Measurements from ENCODE around the gene SERPINB4.
"Not testable (repeated sequence)": the region's sequence is repeated elsewhere in the genome, so short reads cannot be mapped to it uniquely, and the experiment has no call there.

Gene SERPINB4

GRCh38 chr18:63644142-63644541, at the start of gene SERPINB4:
Gene SERPINB4, minus strand, starts transcription at chr18:63644256. Its CDS starts 679 bp downstream, at chr18:63643577.
- H3K9me3 ChIP-seq (ENCODE audit: control insufficient read depth, insufficient read depth, low read length); H3K36me3 ChIP-seq (ENCODE audit: insufficient read depth, low read length); H3K9ac ChIP-seq (ENCODE audit: low read depth, low read length); H3K4me1 ChIP-seq (ENCODE audit: insufficient read depth, low read length): not testable (repeated sequence)

GRCh38 chr18:63689064-63689463, 45.0 kb upstream of the SERPINB4 start:
- H3K36me3 ChIP-seq (ENCODE audit: insufficient read depth, low read length) = no peaks in the 10 kb centered on the region
- no peak overlapping the region for H3K9ac ChIP-seq (ENCODE audit: low read depth, low read length)
- H3K4me1 ChIP-seq (ENCODE audit: insufficient read depth, low read length) = peaks cover 9% of the 10 kb centered on the region
- peaks cover 6% of the 10 kb centered on the region; the same call in 1 of the 2 replicates for H3K9me3 ChIP-seq (ENCODE audit: control insufficient read depth, insufficient read depth, low read length)

- Histone ChIP-seq H3K9me3 (ENCODE audit: control insufficient read depth, insufficient read depth, low read length) (peaks cover 6% of the 10 kb centered on the region; the same call in 1 of the 2 replicates), H3K36me3 (ENCODE audit: insufficient read depth, low read length) (no peaks in the 10 kb centered on the region), H3K9ac (ENCODE audit: low read depth, low read length) (no peak overlapping the region), H3K4me1 (ENCODE audit: insufficient read depth, low read length) (peaks cover 16% of the 10 kb centered on the region)
Observed at GRCh38 chr18:63686871-63687270, 42.8 kb upstream of the SERPINB4 start.

GRCh38 chr18:63684718-63685117, 40.7 kb upstream of the SERPINB4 start:
- H3K9ac ChIP-seq (ENCODE audit: low read depth, low read length) = no peak overlapping the region
- H3K9me3 ChIP-seq (ENCODE audit: control insufficient read depth, insufficient read depth, low read length) = peaks cover 6% of the 10 kb centered on the region; the same call in 1 of the 2 replicates
- H3K4me1 ChIP-seq (ENCODE audit: insufficient read depth, low read length) = peaks cover 16% of the 10 kb centered on the region
- H3K36me3 ChIP-seq (ENCODE audit: insufficient read depth, low read length) = no peaks in the 10 kb centered on the region

- Histone ChIP-seq H3K36me3 (ENCODE audit: insufficient read depth, low read length) (no peaks in the 10 kb centered on the region), H3K9ac (ENCODE audit: low read depth, low read length) (peak overlapping the region; percentile 9; the same call in 1 of the 2 replicates), H3K4me1 (ENCODE audit: insufficient read depth, low read length) (peaks cover 16% of the 10 kb centered on the region), H3K9me3 (ENCODE audit: control insufficient read depth, insufficient read depth, low read length) (peaks cover 6% of the 10 kb centered on the region; the same call in 1 of the 2 replicates)
Observed at GRCh38 chr18:63683890-63684289, 39.8 kb upstream of the SERPINB4 start.

- peaks cover 6% of the 10 kb centered on the region; the same call in 1 of the 2 replicates for H3K9me3 ChIP-seq (ENCODE audit: control insufficient read depth, insufficient read depth, low read length)
- H3K4me1 ChIP-seq (ENCODE audit: insufficient read depth, low read length) = peaks cover 16% of the 10 kb centered on the region
- peak overlapping the region; percentile 9; the same call in 1 of the 2 replicates for H3K9ac ChIP-seq (ENCODE audit: low read depth, low read length)
Observed at GRCh38 chr18:63683152-63683551, 39.1 kb upstream of the SERPINB4 start.

GRCh38 chr18:63681449-63682340, 37.6 kb upstream of the SERPINB4 start:
- H3K9me3 ChIP-seq (ENCODE audit: control insufficient read depth, insufficient read depth, low read length) = no peaks in the 10 kb centered on the region; the same call in 1 of the 2 replicates
- no peaks in the 10 kb centered on the region for H3K36me3 ChIP-seq (ENCODE audit: insufficient read depth, low read length)
- H3K4me1 ChIP-seq (ENCODE audit: insufficient read depth, low read length) = peaks cover 19% of the 10 kb centered on the region
- no peak overlapping the region for H3K9ac ChIP-seq (ENCODE audit: low read depth, low read length)

More at GRCh38 chr18:63683152-63683551, 39.1 kb upstream of the SERPINB4 start:
- no peaks in the 10 kb centered on the region for H3K36me3 ChIP-seq (ENCODE audit: insufficient read depth, low read length)

GRCh38 chr18:63679820-63680606, 36.0 kb upstream of the SERPINB4 start:
- H3K9ac ChIP-seq (ENCODE audit: low read depth, low read length) = no peak overlapping the region
- no peaks in the 10 kb centered on the region for H3K36me3 ChIP-seq (ENCODE audit: insufficient read depth, low read length)

GRCh38 chr18:63677500-63678225, 33.6 kb upstream of the SERPINB4 start:
- Histone ChIP-seq H3K9me3 (ENCODE audit: control insufficient read depth, insufficient read depth, low read length) (no peaks in the 10 kb centered on the region; the same call in 1 of the 2 replicates), H3K9ac (ENCODE audit: low read depth, low read length) (no peak overlapping the region), H3K4me1 (ENCODE audit: insufficient read depth, low read length) (peaks cover 4% of the 10 kb centered on the region; the same call in 1 of the 2 replicates), H3K36me3 (ENCODE audit: insufficient read depth, low read length) (no peaks in the 10 kb centered on the region)

More at GRCh38 chr18:63679820-63680606, 36.0 kb upstream of the SERPINB4 start:
- Histone ChIP-seq H3K4me1 (ENCODE audit: insufficient read depth, low read length) (peaks cover 20% of the 10 kb centered on the region), H3K9me3 (ENCODE audit: control insufficient read depth, insufficient read depth, low read length) (no peaks in the 10 kb centered on the region; the same call in 1 of the 2 replicates)

GRCh38 chr18:63676526-63677323, 32.7 kb upstream of the SERPINB4 start:
- no peak overlapping the region for H3K9ac ChIP-seq (ENCODE audit: low read depth, low read length)
- H3K36me3 ChIP-seq (ENCODE audit: insufficient read depth, low read length) = no peaks in the 10 kb centered on the region
- no peaks in the 10 kb centered on the region for H3K9me3 ChIP-seq (ENCODE audit: control insufficient read depth, insufficient read depth, low read length)
- peaks cover 4% of the 10 kb centered on the region; the same call in 1 of the 2 replicates for H3K4me1 ChIP-seq (ENCODE audit: insufficient read depth, low read length)

- no peaks in the 10 kb centered on the region for H3K9me3 ChIP-seq (ENCODE audit: control insufficient read depth, insufficient read depth, low read length)
Observed at GRCh38 chr18:63664571-63664970, 20.5 kb upstream of the SERPINB4 start.

GRCh38 chr18:63661750-63662149, 17.7 kb upstream of the SERPINB4 start, which contains the start of gene SERPINB3:
Gene SERPINB3, minus strand, starts transcription at chr18:63661893. Its CDS starts 677 bp downstream, at chr18:63661216.
- H3K9ac ChIP-seq (ENCODE audit: low read depth, low read length); H3K9me3 ChIP-seq (ENCODE audit: control insufficient read depth, insufficient read depth, low read length); H3K36me3 ChIP-seq (ENCODE audit: insufficient read depth, low read length); H3K4me1 ChIP-seq (ENCODE audit: insufficient read depth, low read length): not testable (repeated sequence)

More at GRCh38 chr18:63664571-63664970, 20.5 kb upstream of the SERPINB4 start:
- H3K36me3 ChIP-seq (ENCODE audit: insufficient read depth, low read length) = no peaks in the 10 kb centered on the region; the same call in 1 of the 2 replicates
- no peaks in the 10 kb centered on the region; the same call in 1 of the 2 replicates for H3K4me1 ChIP-seq (ENCODE audit: insufficient read depth, low read length)
- H3K9ac ChIP-seq (ENCODE audit: low read depth, low read length) = no peak overlapping the region

- not testable (repeated sequence) for H3K9me3 ChIP-seq (ENCODE audit: control insufficient read depth, insufficient read depth, low read length); H3K4me1 ChIP-seq (ENCODE audit: insufficient read depth, low read length)
Observed at GRCh38 chr18:63658920-63659319, 14.9 kb upstream of the SERPINB4 start.

More at GRCh38 chr18:63658920-63659319, 14.9 kb upstream of the SERPINB4 start:
- not testable (repeated sequence) for H3K36me3 ChIP-seq (ENCODE audit: insufficient read depth, low read length); H3K9ac ChIP-seq (ENCODE audit: low read depth, low read length)

Measured in ES-I3 (cell line).